OCI-LY3 (cell line): ENCODE measurements around the gene RPL29.
A peak's percentile ranks its signal among the peaks of the same experiment; 100 is the strongest.

Source experiments
- H2AFZ ChIP-seq: fragments of 200-600, 300-600 bp; shearing (Covaris generic); 2 replicates; pipeline ENCODE4 v1.6.0; 2014; ENCODE audit warnings: antibody characterized with exemption, low read depth, low read length
- H3K27ac ChIP-seq: fragments of 200-600, 300-600 bp; sonication (generic); 2 replicates; pipeline ENCODE4 v1.5.1; 2014; ENCODE audit warnings: mild to moderate bottlenecking, low read length, moderate library complexity, mixed read lengths
- H3K27me3 ChIP-seq: fragments of 200-600, 300-600 bp; sonication (generic); 2 replicates; pipeline ENCODE4 v1.6.1; 2014; ENCODE audit warnings: low read depth, low read length, mixed read lengths
- H3K36me3 ChIP-seq: fragments of 200-600, 300-600 bp; sonication (generic); replicated peaks from 2 replicates; pipeline ENCODE3; 2014; ENCODE audit warnings: low read depth, low read length, mixed read lengths
- H3K4me1 ChIP-seq: fragments of 300-600, 200-600 bp; sonication (generic); 2 replicates; pipeline ENCODE4 v1.6.1; 2014; ENCODE audit warnings: low read length, mixed read lengths
- H3K4me2 ChIP-seq: fragments of 200-600, 300-600 bp; sonication (generic); 2 replicates; pipeline ENCODE4 v1.6.1; 2014; ENCODE audit warnings: low read length, mixed read lengths
- H3K4me3 ChIP-seq: fragments of 300-600, 200-600 bp; sonication (generic); 2 replicates; pipeline ENCODE4 v1.5.1; 2014; ENCODE audit warnings: antibody characterized with exemption, mild to moderate bottlenecking, low read length, moderate library complexity
- H3K79me2 ChIP-seq: fragments of 300-600, 200-600 bp; shearing (Covaris generic); 2 replicates; pipeline ENCODE4 v1.6.1; 2014; ENCODE audit warnings: mild to moderate bottlenecking, low read length, mixed read lengths
- H3K9ac ChIP-seq: fragments of 300-600, 200-600 bp; shearing (Covaris generic); 2 replicates; pipeline ENCODE4 v1.6.0; 2014; ENCODE audit warnings: mild to moderate bottlenecking, low read length, moderate library complexity
- H3K9me3 ChIP-seq: fragments of 200-600, 300-600 bp; shearing (Covaris generic); 2 replicates; pipeline ENCODE4 v1.6.1; 2014; ENCODE audit warnings: low read length, mixed read lengths; ENCODE audit not compliant: insufficient read depth
- H4K20me1 ChIP-seq: fragments of 200-600, 300-600 bp; sonication (generic); 2 replicates; pipeline ENCODE4 v1.6.1; 2016; ENCODE audit warnings: low read length, mixed read lengths; ENCODE audit not compliant: insufficient read depth
- CTCF ChIP-seq: fragments of 200-600, 300-600 bp; sonication (generic); IDR thresholded peaks from 2 replicates; pipeline ENCODE4 v1.5.1; 2014; ENCODE audit warnings: antibody characterized with exemption, low read length, low read depth
- EZH2phosphoT487 ChIP-seq: fragments of 200-600 bp; shearing (Covaris generic); IDR thresholded peaks from 2 replicates; pipeline ENCODE4 v1.6.1; 2018; ENCODE audit warnings: antibody characterized with exemption, mixed run types, low read depth

Gene RPL29

GRCh38 chr3:52007291-52007690 is 11.6 kb upstream of the RPL29 start:
- H2AFZ ChIP-seq, result no peak overlapping the region
- H3K9ac ChIP-seq, result no peak overlapping the region
- no peaks in the 10 kb centered on the region for H3K36me3 ChIP-seq
- peaks cover 37% of the 10 kb centered on the region for H3K27me3 ChIP-seq
- no peak overlapping the region for H3K4me3 ChIP-seq
- no peaks in the 10 kb centered on the region for H4K20me1 ChIP-seq
- H3K27ac ChIP-seq, result no peak overlapping the region
- peaks cover 10% of the 10 kb centered on the region; the same call in 1 of the 2 replicates for H3K4me1 ChIP-seq
- TF ChIP-seq EZH2phosphoT487, result no peak
- TF ChIP-seq CTCF, result no peak
- no peaks in the 10 kb centered on the region for H3K9me3 ChIP-seq
- no peaks in the 10 kb centered on the region for H3K79me2 ChIP-seq
- no peak overlapping the region for H3K4me2 ChIP-seq

GRCh38 chr3:52006820-52007133 is 11.1 kb upstream of the RPL29 start:
- no peak overlapping the region for H3K4me3 ChIP-seq
- peaks cover 39% of the 10 kb centered on the region for H3K27me3 ChIP-seq
- H4K20me1 ChIP-seq, result no peaks in the 10 kb centered on the region
- H2AFZ ChIP-seq, result no peak overlapping the region
- TF ChIP-seq CTCF (no peak), EZH2phosphoT487 (no peak)
- H3K4me2 ChIP-seq, result no peak overlapping the region
- no peaks in the 10 kb centered on the region for H3K9me3 ChIP-seq
- H3K79me2 ChIP-seq, result no peaks in the 10 kb centered on the region
- peaks cover 11% of the 10 kb centered on the region for H3K4me1 ChIP-seq
- no peak overlapping the region for H3K27ac ChIP-seq
- no peak overlapping the region for H3K9ac ChIP-seq
- H3K36me3 ChIP-seq, result no peaks in the 10 kb centered on the region

GRCh38 chr3:52006017-52006819 is 10.5 kb upstream of the RPL29 start:
- H3K27ac ChIP-seq, result no peak overlapping the region
- TF ChIP-seq EZH2phosphoT487 (no peak), CTCF (no peak)
- H4K20me1 ChIP-seq, result no peaks in the 10 kb centered on the region
- H3K27me3 ChIP-seq, result peaks cover 39% of the 10 kb centered on the region
- peak overlapping the region; percentile 14; the same call in 1 of the 2 replicates for H3K4me2 ChIP-seq
- H3K79me2 ChIP-seq, result no peaks in the 10 kb centered on the region
- no peak overlapping the region for H3K4me3 ChIP-seq
- no peak overlapping the region for H3K9ac ChIP-seq
- H2AFZ ChIP-seq, result no peak overlapping the region
- no peaks in the 10 kb centered on the region for H3K36me3 ChIP-seq
- H3K9me3 ChIP-seq, result no peaks in the 10 kb centered on the region
- H3K4me1 ChIP-seq, result peaks cover 13% of the 10 kb centered on the region

GRCh38 chr3:52005571-52005986 is 9.9 kb upstream of the RPL29 start:
- H3K4me1 ChIP-seq, result peaks cover 13% of the 10 kb centered on the region
- H3K27ac ChIP-seq, result no peak overlapping the region
- H3K9me3 ChIP-seq, result no peaks in the 10 kb centered on the region
- no peak overlapping the region for H3K4me3 ChIP-seq
- H3K36me3 ChIP-seq, result no peaks in the 10 kb centered on the region
- peak overlapping the region; percentile 14; the same call in 1 of the 2 replicates for H3K4me2 ChIP-seq
- no peak for TF ChIP-seq EZH2phosphoT487
- no peak for TF ChIP-seq CTCF
- H2AFZ ChIP-seq, result no peak overlapping the region
- no peaks in the 10 kb centered on the region for H3K79me2 ChIP-seq
- peaks cover 34% of the 10 kb centered on the region for H3K27me3 ChIP-seq
- H4K20me1 ChIP-seq, result no peaks in the 10 kb centered on the region
- H3K9ac ChIP-seq, result no peak overlapping the region
